GM15510 (cell line): Measurements from ENCODE around the gene ARL6IP6.
A peak's percentile ranks its signal among the peaks of the same experiment; 100 is the strongest.

Experiments
- POLR2A ChIP-seq: IDR thresholded peaks from 3 replicates; pipeline ENCODE4 v1.6.1; 2011; ENCODE audit warnings: borderline replicate concordance; ENCODE audit not compliant: insufficient read length; ENCODE audit errors: extremely low read depth

ARL6IP6 gene

GRCh38 chr2:152715854-152716428, 2.5 kb upstream of the ARL6IP6 start:
- TF ChIP-seq POLR2A: no peak

- no peak for TF ChIP-seq POLR2A
Measured at GRCh38 chr2:152716805-152717227, 1.6 kb upstream of the ARL6IP6 start.

GRCh38 chr2:152717228-152718075, 968 bp upstream of the ARL6IP6 start, which contains the start of gene PRPF40A:
Gene PRPF40A, minus strand, starts transcription at chr2:152717461. Its CDS starts 22 bp downstream, at chr2:152717439.
- TF ChIP-seq POLR2A: peak; percentile 78

- TF ChIP-seq POLR2A: no peak
Measured at GRCh38 chr2:152718909-152719645, 657 bp downstream of the ARL6IP6 start.

GRCh38 chr2:152720794-152721193, 2.4 kb downstream of the ARL6IP6 start:
- TF ChIP-seq POLR2A: no peak

- no peak for TF ChIP-seq POLR2A
Measured at GRCh38 chr2:152723918-152724317, 5.5 kb downstream of the ARL6IP6 start.

GRCh38 chr2:152729844-152730243, 11.4 kb downstream of the ARL6IP6 start:
- TF ChIP-seq POLR2A: no peak

- no peak for TF ChIP-seq POLR2A
Measured at GRCh38 chr2:152730591-152731333, 12.3 kb downstream of the ARL6IP6 start.

GRCh38 chr2:152738438-152738837, 20.0 kb downstream of the ARL6IP6 start:
- TF ChIP-seq POLR2A: no peak

- TF ChIP-seq POLR2A: no peak
Measured at GRCh38 chr2:152740743-152741328, 22.4 kb downstream of the ARL6IP6 start.

- no peak for TF ChIP-seq POLR2A
Measured at GRCh38 chr2:152743002-152743401, 24.6 kb downstream of the ARL6IP6 start.

GRCh38 chr2:152755029-152755428, 36.6 kb downstream of the ARL6IP6 start:
- TF ChIP-seq POLR2A: no peak

- no peak for TF ChIP-seq POLR2A
Measured at GRCh38 chr2:152759290-152760072, 41.1 kb downstream of the ARL6IP6 start.
